OCI-LY1 (cell line): ENCODE data around the gene SRD5A1.

Experiments used
- CTCF ChIP-seq: fragments of 200-600 bp; sonication (generic), shearing (Covaris generic); IDR thresholded peaks from 2 replicates; pipeline ENCODE4 v1.5.1; 2017; ENCODE audit warnings: mild to moderate bottlenecking, antibody characterized with exemption, low read length, moderate library complexity, mixed read lengths
- EZH2 ChIP-seq: fragments of 200-600 bp; sonication (generic), shearing (Covaris generic); IDR thresholded peaks from 2 replicates; pipeline ENCODE4 v1.8.0; 2017; ENCODE audit warnings: borderline replicate concordance, mixed run types, mild to moderate bottlenecking, antibody characterized with exemption, low read length, moderate library complexity, mixed read lengths

DNA sequence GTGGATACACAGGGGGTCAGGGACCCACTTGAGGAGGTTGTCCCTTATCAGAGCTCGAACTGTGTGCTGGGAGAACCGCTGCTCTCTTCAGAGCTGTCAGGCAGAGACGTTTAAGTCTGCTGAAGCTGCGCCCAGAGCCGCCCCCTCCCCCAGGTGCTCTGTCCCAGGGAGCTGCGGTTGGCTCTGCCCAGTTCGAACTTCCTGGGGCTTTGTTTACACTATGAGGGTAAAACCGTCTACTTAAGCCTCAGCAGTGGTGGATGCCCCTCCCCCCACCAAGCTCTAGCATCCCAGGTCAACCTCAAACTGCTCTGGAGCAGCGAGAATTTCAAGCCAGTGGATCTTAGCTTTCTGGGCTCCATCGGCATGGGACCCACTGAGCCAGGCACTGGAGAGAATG, 15.9 kb downstream of the SRD5A1 start:
- TF ChIP-seq CTCF: no peak
- TF ChIP-seq EZH2: no peak
